K562 (cell line): ENCODE measurements around the gene SGSH. TPM values are rescaled to one million over a fixed set of nuclear protein-coding genes. Genes with fewer than 3 reads are reported as not detected.

Experiments
- CBX1 ChIP-seq: sonication (generic); IDR thresholded peaks from 2 replicates; pipeline ENCODE4 v1.6.1; 2016; ENCODE audit warnings: antibody characterized with exemption, low read depth, mild to moderate bottlenecking
- MTF1 ChIP-seq: fragments of 250-450 bp; sonication (Bioruptor Pico); IDR thresholded peaks from 2 replicates; pipeline ENCODE4 v1.9.0; 2021; ENCODE audit warnings: moderate library complexity, mild to moderate bottlenecking, inconsistent platforms, borderline replicate concordance
- RBM14 ChIP-seq: fragments of 200-400 bp; formaldehyde crosslinking; IDR thresholded peaks from 2 replicates; pipeline ENCODE4 v1.6.1; 2018; ENCODE audit warnings: low read depth, mild to moderate bottlenecking, low read length, moderate library complexity, borderline replicate concordance; ENCODE audit not compliant: insufficient read depth
- REST ChIP-seq, 2 experiments: fragments of 450-650 bp; formaldehyde crosslinking in 1 of 2; IDR thresholded peaks; 2 replicates each; pipeline versions ENCODE4 v1.4.0 to v1.6.1; 2014 to 2020; ENCODE audit warnings: mild to moderate bottlenecking in 2 of 2, borderline replicate concordance in 1 of 2, low read depth in 1 of 2
- USF2 ChIP-seq: sonication (generic); formaldehyde crosslinking; IDR thresholded peaks from 2 replicates; pipeline ENCODE4 v1.5.0; 2020; ENCODE audit warnings: missing genetic modification reagents
- ZBTB34 ChIP-seq: fragments of 250-450 bp; sonication (Bioruptor Pico); IDR thresholded peaks from 2 replicates; pipeline ENCODE4 v1.8.0; 2021; ENCODE audit warnings: mild to moderate bottlenecking, moderate library complexity
- polyA plus RNA-seq, 8 experiments: library from polyadenylated mRNA; depleted of rRNA in 4 of 8; stranded (reverse) in 5 of 8; unstranded in 3 of 8; fragments of >200 nt; fragmentation: Nextera tagmentation in 2 of 8; fragmentation: Illumina TruSeq in 1 of 8; extraction: Ambion mirVana in 2 of 8; extraction: Trizol in 1 of 8; gene quantifications; 2 replicates each; pipeline versions ENCODE4 v1.2.1 to v1.2.3, GENCODE V29; 2011 to 2014; ENCODE audit warnings: inconsistent platforms in 1 of 8, missing spikeins in 1 of 8
- total RNA-seq, 7 experiments: library from RNA; depleted of rRNA in 6 of 7; stranded (reverse); fragments of >200 nt in 6 of 7; fragmentation: Illumina TruSeq in 2 of 7; extraction: Trizol in 2 of 7; gene quantifications; 2 replicates each; pipeline versions ENCODE4 v1.2.1 to v1.2.3, GENCODE V29; 2011 to 2021; ENCODE audit warnings: low replicate concordance in 1 of 7

SGSH gene
- total and polyA plus RNA-seq, 9 of the 15 experiments (the other 6 are each of a cell fraction or from before 2014, with no cell fraction given) = 0.25 to 15.7 (median 4.9) TPM

GRCh38 chr17:80195671-80196529, 24.2 kb downstream of the SGSH start (continued):
- TF ChIP-seq REST (IDR thresholded peaks at IDR 0.05; ENCODE audit: borderline replicate concordance) (peak; percentile 87), REST (CRISPR knock-in tag; IDR thresholded peaks at IDR 0.05; ENCODE audit: low read depth) (no peak), USF2 (CRISPR knock-in tag) (no peak), ZBTB34 (CRISPR knock-in tag) (no peak), RBM14 (0 out of 2 replicates have a peak, but pooled peaks have one; percentile 46), MTF1 (CRISPR knock-in tag) (no peak), CBX1 (0 out of 2 replicates have a peak, but pooled peaks have one; percentile 67)
- TF ChIP-seq, all 486 proteins: peak for 39
